Glomerular visceral epithelial cell (primary cell): Measurements from ENCODE around the gene PID1.

ENCODE experiments used
- DNase-seq: peaks from one replicate; pipeline ENCODE4 v3.0.0-alpha.2; 2016; ENCODE audit errors: extremely low spot score

PID1 gene

GRCh38 chr2:229261076-229261475, 10.0 kb downstream of the PID1 start:
- no peak for DNase-seq

GRCh38 chr2:229257985-229258384, 13.1 kb downstream of the PID1 start:
- no peak for DNase-seq

- no peak for DNase-seq
Observed at GRCh38 chr2:229256376-229256775, 14.7 kb downstream of the PID1 start.

- no peak for DNase-seq
Observed at GRCh38 chr2:229254206-229254605, 16.9 kb downstream of the PID1 start.

DNA sequence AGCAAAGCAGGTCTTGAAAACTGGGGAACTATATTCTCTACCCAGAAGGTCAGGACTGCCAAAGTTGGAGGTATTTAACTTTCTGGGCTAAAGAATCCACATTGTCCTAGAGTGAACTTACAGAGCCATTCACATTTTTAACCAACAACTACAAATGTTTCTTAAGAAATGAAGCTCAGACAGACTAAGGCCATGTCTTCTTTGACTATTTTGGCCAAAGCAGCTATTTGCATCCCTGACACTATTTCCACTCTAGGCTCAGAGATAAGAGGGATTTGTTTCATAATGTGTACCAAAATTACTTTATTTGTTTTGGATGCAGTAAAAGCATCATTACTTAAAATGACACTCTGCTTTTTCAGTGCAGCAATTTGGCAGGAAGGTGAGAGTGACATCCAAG, 18.1 kb downstream of the PID1 start:
- no peak for DNase-seq

- no peak for DNase-seq
Observed at GRCh38 chr2:229252280-229252679, 18.8 kb downstream of the PID1 start.

DNA sequence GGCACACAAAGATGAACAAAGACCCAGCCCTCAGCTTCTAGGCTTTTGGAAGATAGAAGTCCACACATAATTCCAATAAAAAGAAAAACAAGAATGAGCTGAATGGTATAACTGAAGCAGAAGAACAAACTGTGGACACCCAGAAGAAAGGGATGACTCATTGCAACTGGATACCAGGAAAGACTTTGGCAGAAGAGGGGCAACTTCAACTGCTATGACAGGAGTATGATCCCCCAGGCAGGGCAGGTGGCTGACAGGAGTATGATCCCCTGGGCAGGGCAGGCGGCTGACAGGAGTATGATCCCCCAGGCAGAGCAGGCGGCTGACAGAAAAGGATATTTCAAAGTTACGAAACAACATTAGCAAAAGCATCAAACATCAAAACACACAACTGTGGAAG, 21.6 kb downstream of the PID1 start:
- DNase-seq = no peak

GRCh38 chr2:229246334-229246733, 24.8 kb downstream of the PID1 start:
- no peak for DNase-seq

DNA sequence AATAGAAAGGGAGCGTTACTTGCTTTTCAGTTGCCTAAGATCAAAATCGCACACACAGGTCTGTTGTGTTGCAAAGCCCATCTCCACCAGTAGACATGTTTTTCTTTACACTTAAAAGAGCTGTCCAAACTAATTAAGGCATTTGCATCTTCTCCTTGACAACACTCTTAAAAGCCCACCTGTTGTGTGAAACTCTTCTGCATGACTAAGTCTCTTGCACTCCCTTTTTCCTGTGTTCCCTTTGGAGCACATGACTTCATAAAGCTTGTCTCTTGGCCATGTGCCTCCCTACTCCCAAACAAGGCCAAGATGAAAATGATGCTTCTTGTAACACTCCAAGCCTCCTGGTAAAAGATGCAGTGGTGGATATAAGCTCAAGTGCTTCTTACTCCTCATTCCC, 26.1 kb downstream of the PID1 start:
- DNase-seq = no peak

DNA sequence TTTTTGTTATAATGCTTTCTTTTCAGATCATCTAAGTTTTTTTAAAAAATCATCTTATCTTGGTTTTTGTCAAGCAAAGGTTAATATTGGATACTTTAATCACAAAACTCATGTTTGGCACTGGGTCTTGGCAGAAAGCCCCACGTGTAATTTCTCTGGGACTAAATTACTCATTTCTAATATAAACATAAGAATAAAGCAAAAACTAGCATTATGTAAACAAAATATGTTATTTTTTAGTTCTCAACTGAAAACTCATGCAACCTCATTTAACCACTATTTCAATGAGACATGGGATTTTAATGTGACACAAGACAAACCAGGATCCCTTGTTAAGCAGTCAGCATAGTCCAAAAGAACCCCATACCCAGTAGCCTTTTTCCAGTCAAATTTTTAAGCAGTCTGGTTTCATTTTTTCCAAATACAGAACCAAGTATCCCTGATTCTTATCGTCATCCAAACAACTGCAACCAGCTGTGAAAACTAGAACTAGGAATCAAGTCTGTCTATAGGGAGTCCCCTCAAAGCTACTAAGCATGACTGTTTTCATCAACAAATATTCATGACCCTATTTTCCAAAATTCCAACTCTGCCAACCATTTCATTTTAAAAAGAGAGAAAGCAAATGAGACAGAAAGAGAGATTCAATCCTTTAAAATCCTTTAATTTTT, 27.1 kb downstream of the PID1 start:
- no peak for DNase-seq

GRCh38 chr2:229240984-229241491, 30.0 kb downstream of the PID1 start:
- DNase-seq = no peak

DNA sequence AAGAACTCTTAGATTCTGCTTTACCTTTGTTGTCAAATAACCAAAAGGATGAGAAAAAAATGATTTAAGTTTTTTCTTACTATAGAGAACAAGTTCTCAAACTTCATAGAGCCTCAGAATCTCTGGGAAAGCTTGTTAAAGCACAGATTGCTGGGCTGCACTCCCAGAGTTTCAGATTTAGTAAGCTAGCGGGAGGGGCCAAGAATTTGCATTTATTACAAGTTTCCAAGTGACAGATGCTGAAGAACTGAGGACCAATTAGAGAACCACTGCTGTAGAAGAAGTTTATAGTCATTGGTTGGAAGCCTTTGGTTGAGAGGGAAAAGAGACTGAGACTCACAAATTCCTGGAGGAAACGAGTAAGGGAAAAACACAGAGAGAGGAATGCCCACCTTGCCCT, 32.1 kb downstream of the PID1 start:
- DNase-seq = no peak

DNA sequence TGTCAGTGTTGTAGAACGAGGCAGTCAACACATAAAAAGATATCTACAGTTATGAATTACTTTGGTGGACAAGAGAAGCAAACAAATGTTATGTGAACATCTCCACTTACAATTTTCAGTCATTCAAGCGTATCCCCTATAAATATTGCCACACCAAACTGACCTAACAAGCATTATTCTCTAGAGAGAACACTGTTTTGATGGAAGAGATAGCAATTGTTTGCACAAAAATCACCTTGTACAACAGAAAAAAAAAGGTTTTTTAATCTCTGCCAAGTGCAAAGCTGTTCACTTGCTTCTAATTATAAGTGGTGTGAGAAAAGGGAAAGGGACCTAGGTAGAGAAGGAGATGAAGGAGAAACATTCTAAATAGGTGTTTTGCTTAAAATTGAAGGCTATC, 33.8 kb downstream of the PID1 start:
- DNase-seq = no peak

GRCh38 chr2:229235131-229235914, 35.8 kb downstream of the PID1 start:
- DNase-seq = no peak

GRCh38 chr2:229231885-229232284, 39.2 kb downstream of the PID1 start:
- DNase-seq = no peak

GRCh38 chr2:229231328-229231868, 39.7 kb downstream of the PID1 start:
- DNase-seq = no peak

DNA sequence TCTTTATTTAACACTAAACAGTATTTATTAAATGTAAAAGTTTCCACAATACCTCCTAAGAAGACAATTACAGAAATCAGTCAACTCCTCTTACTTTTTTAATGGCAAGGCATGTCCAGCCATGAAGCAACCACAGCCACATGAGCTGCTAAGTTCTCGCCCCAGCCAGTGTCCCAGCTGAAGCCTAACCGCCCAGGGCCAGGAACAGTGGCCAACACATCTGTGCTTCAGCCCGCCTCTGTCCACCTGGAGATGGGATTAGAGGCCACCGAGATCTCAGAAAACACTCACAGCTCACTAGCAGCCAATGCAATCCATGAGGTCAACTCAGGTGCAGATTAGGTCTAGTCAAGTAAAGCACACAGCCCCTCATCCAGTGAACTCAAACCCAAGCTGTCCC, 40.2 kb downstream of the PID1 start:
- DNase-seq = no peak

- no peak for DNase-seq
Observed at GRCh38 chr2:229230256-229230655, 40.8 kb downstream of the PID1 start.

- no peak for DNase-seq
Observed at GRCh38 chr2:229226382-229226781, 44.7 kb downstream of the PID1 start.

GRCh38 chr2:229223107-229223506, 48.0 kb downstream of the PID1 start:
- no peak for DNase-seq

DNA sequence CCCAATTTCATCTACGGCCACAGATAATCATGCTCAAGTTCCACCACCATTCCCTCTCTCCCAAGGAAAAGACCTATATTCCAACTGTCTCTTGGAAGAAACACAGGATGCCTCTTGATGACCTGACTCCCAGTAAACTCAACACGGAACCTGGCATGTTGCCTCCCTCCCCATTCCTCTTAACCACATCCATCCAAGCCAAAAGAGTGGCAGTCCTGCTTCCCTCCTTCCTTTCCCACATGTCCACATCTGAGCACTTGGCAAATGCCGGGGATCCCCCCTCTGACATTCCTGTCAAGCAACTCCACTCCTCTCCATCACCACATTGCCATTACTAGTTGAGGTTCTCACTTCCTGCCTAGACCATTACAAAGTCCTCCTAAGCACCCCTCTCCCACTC, 49.4 kb downstream of the PID1 start:
- DNase-seq = no peak

- no peak for DNase-seq
Observed at GRCh38 chr2:229220254-229220653, 50.8 kb downstream of the PID1 start.

GRCh38 chr2:229218329-229218921, 52.7 kb downstream of the PID1 start:
- no peak for DNase-seq
